KG1 (cell line): ENCODE results near the gene BICD1.

ENCODE experiments used
- DNase-seq: peaks from one replicate; lab custom pipeline; 2025; lab: John Stamatoyannopoulos, UW

BICD1 gene

GRCh38 chr12:32281098-32281497 is 174.5 kb downstream of the BICD1 start:
- no peak for DNase-seq

GRCh38 chr12:32284561-32284960 is 177.9 kb downstream of the BICD1 start:
- no peak for DNase-seq

GRCh38 chr12:32285021-32285420 is 178.4 kb downstream of the BICD1 start:
- no peak for DNase-seq

- no peak for DNase-seq
These were observed 178.8 kb downstream of the BICD1 start for GRCh38 chr12:32285489-32285888.

- DNase-seq: no peak
These were observed 183.8 kb downstream of the BICD1 start for GRCh38 chr12:32290411-32290810.

- no peak for DNase-seq
These were observed 185.5 kb downstream of the BICD1 start for GRCh38 chr12:32292151-32292550.

- DNase-seq: no peak
These were observed 187.3 kb downstream of the BICD1 start for GRCh38 chr12:32293808-32294419.

- no peak for DNase-seq
These were observed 189.9 kb downstream of the BICD1 start for GRCh38 chr12:32296567-32296966.

GRCh38 chr12:32298917-32299316 is 192.3 kb downstream of the BICD1 start:
- DNase-seq: no peak

- no peak for DNase-seq
These were observed 194.6 kb downstream of the BICD1 start for GRCh38 chr12:32301216-32301615.

GRCh38 chr12:32302218-32303173 is 195.8 kb downstream of the BICD1 start:
- no peak for DNase-seq

- DNase-seq: no peak
These were observed 196.5 kb downstream of the BICD1 start for GRCh38 chr12:32303174-32303549.

GRCh38 chr12:32305163-32305562 is 198.5 kb downstream of the BICD1 start:
- no peak for DNase-seq

- DNase-seq: no peak
These were observed 200.7 kb downstream of the BICD1 start for GRCh38 chr12:32307326-32307725.

- DNase-seq: no peak
These were observed 203.4 kb downstream of the BICD1 start for GRCh38 chr12:32309811-32310736.

- peak; percentile 8 for DNase-seq
These were observed 205.5 kb downstream of the BICD1 start for GRCh38 chr12:32312049-32312670.

- no peak for DNase-seq
These were observed 215.7 kb downstream of the BICD1 start for GRCh38 chr12:32322354-32322753.

- DNase-seq: no peak
These were observed 224.5 kb downstream of the BICD1 start for GRCh38 chr12:32331133-32331532.

GRCh38 chr12:32332446-32332845 is 225.8 kb downstream of the BICD1 start:
- no peak for DNase-seq

- no peak for DNase-seq
These were observed 227.7 kb downstream of the BICD1 start for GRCh38 chr12:32334371-32334777.

- no peak for DNase-seq
These were observed 229.6 kb downstream of the BICD1 start for GRCh38 chr12:32336261-32336660.

GRCh38 chr12:32343496-32343895 is 236.8 kb downstream of the BICD1 start:
- DNase-seq: no peak
